Body of pancreas (tissue), 4 donors: ENCODE data around the gene PLPP3.
A peak's percentile ranks its signal among the peaks of the same experiment; 100 is the strongest.

Experiments
- POLR2A ChIP-seq, 3 donors: fragments of 450-650 bp; IDR thresholded peaks; one replicate each; pipeline ENCODE4 v1.6.1; 2016; ENCODE audit warnings: antibody characterized with exemption in 3 of 3, mild to moderate bottlenecking in 2 of 3
- TF ChIP-seq, protein P1 (sequence below), 7 experiments: fragments of 450-650 bp in 4 of 7; fragments of 200-600 bp in 3 of 7; sonication (generic) in 3 of 7; IDR thresholded peaks; one replicate each; pipeline ENCODE4 v1.5.1; 2016 to 2019; ENCODE audit warnings: antibody characterized with exemption in 7 of 7

DNA sequence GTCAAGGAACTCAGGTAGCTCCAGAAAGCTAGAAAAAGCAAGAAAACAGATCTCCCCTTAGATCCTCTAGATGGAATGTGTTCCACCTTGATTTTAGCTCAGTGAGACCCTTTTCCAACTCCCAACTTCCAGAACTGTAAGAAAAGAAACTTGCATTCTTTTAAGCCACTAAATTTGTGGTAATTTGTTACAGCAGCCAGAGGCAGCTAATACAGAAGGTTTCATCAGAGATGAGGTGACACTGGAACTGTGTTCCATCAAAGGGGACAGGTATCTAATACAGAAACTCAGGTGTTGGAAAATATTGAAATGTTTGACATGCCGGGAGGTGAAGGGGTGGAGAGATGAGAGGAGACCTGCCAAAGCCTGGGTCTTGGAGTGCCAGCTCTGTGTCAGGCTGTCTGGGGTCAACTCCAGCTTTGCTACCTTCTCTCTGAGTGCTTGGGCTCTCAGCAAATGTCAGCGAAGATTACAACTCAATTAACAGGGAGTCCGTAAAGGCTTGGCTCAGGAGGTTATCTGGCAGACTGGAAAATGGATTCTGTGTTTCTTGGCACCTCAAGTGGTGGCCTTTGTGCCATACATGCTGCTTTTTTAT lies 71.3 kb downstream of the PLPP3 start:
- TF ChIP-seq, protein P1, sequence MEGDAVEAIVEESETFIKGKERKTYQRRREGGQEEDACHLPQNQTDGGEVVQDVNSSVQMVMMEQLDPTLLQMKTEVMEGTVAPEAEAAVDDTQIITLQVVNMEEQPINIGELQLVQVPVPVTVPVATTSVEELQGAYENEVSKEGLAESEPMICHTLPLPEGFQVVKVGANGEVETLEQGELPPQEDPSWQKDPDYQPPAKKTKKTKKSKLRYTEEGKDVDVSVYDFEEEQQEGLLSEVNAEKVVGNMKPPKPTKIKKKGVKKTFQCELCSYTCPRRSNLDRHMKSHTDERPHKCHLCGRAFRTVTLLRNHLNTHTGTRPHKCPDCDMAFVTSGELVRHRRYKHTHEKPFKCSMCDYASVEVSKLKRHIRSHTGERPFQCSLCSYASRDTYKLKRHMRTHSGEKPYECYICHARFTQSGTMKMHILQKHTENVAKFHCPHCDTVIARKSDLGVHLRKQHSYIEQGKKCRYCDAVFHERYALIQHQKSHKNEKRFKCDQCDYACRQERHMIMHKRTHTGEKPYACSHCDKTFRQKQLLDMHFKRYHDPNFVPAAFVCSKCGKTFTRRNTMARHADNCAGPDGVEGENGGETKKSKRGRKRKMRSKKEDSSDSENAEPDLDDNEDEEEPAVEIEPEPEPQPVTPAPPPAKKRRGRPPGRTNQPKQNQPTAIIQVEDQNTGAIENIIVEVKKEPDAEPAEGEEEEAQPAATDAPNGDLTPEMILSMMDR (IDR thresholded peaks at IDR 0.05) = peak in 2 of 7 experiments; percentile 15 to 19
- no peak for TF ChIP-seq POLR2A (IDR thresholded peaks at IDR 0.05)
